ENCODE measurements around the gene NKAIN4.
A peak's percentile ranks its signal among the peaks of the same experiment; 100 is the strongest.

NKAIN4 gene

DNA sequence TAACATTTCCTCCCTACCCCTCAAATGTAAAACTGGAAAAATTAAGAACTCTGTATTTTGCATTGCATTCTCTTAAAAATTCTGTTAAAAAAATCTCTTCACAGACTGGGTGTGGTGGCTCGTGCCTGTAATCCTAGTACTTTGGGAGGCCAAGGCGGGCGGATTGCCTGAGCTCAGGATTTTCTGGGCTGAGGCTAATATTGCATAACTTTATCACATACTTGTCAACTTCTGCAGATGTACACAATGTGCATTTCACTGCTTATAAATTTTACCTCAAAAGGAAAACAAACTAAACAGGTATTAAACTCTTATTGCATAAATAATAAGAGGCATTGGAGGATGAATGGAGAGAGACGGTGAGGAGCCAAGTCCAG is 59.5 kb downstream of the NKAIN4 start:
- ChIA-PET CTCF (interaction anchor here (1.1 kb wide), 1 partner anchor 220 kb away, joined by 5 read pairs; no protein-coding TSS in a partner anchor), POLR2A (ENCODE audit: low non-redundant PET) (interaction anchor here (0.5 kb wide), 1 partner anchor 26 kb away, joined by 4 read pairs; no protein-coding TSS in a partner anchor)
- DNase-seq (ENCODE audit: low spot score) = no peak
- TF ChIP-seq, protein P1, sequence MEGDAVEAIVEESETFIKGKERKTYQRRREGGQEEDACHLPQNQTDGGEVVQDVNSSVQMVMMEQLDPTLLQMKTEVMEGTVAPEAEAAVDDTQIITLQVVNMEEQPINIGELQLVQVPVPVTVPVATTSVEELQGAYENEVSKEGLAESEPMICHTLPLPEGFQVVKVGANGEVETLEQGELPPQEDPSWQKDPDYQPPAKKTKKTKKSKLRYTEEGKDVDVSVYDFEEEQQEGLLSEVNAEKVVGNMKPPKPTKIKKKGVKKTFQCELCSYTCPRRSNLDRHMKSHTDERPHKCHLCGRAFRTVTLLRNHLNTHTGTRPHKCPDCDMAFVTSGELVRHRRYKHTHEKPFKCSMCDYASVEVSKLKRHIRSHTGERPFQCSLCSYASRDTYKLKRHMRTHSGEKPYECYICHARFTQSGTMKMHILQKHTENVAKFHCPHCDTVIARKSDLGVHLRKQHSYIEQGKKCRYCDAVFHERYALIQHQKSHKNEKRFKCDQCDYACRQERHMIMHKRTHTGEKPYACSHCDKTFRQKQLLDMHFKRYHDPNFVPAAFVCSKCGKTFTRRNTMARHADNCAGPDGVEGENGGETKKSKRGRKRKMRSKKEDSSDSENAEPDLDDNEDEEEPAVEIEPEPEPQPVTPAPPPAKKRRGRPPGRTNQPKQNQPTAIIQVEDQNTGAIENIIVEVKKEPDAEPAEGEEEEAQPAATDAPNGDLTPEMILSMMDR (conservative IDR thresholded peaks at IDR 0.05; ENCODE audit: low read depth) = no peak
- no peak overlapping the region for H3K27ac ChIP-seq

DNA sequence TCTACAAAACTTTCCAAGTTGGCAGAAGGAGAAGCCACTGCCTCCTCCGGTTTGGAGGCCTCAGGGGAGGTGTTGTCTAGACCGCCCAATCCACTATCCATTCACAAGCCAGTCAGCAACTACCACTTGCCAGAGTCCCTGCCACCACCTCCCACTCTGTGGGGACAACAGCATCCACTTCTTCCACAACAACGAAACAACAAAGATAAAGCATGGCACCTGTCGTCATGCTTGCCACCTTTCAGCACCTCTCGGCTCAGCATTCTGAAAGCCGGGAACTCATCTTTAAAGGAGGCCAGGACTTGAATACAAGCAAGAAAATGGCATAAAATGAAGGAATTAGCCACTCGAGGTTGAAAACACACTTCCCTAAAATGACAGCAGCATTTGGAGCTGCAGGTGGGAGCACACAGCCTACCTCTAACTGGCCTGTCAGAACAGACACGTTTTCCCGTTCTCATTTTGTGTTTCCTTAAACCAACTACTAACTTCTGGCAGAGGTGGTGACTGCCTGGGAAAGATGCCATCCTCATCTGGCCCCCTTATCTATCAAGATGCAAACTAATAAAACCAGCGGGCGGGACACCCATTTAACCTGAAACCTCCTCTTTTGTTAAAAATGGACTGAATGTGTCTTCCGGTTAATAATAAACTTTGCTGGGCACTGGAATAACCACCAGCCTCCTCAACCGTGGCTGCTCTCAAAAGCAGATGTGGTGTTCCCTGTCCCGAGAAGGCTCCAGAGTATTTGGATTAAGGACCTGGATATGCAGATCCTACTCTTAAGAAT is 60.1 kb downstream of the NKAIN4 start:
- DNase-seq (ENCODE audit: low spot score) = no peak
- TF ChIP-seq, protein P1 (conservative IDR thresholded peaks at IDR 0.05; ENCODE audit: low read depth) = no peak
- ChIA-PET POLR2A (ENCODE audit: low non-redundant PET) (interaction anchor here (0.5 kb wide), 1 partner anchor 26 kb away, joined by 4 read pairs; no protein-coding TSS in a partner anchor), CTCF (interaction anchor here (0.6 to 2.1 kb wide), 4 partner anchors 11 to 219 kb away, joined by 3 to 13 read pairs (median 4); no protein-coding TSS in a partner anchor)
- H3K27ac ChIP-seq = no peak overlapping the region

DNA sequence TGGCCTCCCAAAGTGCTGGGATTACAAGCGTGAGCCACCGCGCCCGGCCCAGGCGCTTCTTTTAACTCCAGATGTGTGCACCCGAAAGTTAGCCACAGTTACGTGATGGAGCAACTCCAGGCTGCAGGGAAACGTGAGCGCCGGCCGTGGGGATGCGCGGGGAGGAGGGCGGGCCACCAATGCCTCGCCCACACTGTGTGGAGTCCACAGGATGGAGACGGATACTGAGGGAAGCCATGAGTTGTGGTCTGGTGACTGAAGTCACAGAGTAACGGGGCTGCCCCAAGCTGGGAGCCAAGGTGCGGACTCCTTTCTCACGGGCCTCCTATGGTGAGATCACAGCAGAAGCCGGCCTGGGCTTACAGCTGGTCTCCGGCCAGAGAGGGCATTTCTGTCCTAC is 61.5 kb downstream of the NKAIN4 start:
- H3K27ac ChIP-seq = no peak overlapping the region
- TF ChIP-seq, protein P1 (conservative IDR thresholded peaks at IDR 0.05; ENCODE audit: low read depth) = no peak
- POLR2A ChIA-PET (ENCODE audit: low non-redundant PET) = no interaction called here
- CTCF ChIA-PET = interaction anchor here (0.7 to 2.1 kb wide), 5 partner anchors 9 to 31 kb away, joined by 3 to 13 read pairs (median 3); no protein-coding TSS in a partner anchor
- no peak for DNase-seq (ENCODE audit: low spot score)

DNA sequence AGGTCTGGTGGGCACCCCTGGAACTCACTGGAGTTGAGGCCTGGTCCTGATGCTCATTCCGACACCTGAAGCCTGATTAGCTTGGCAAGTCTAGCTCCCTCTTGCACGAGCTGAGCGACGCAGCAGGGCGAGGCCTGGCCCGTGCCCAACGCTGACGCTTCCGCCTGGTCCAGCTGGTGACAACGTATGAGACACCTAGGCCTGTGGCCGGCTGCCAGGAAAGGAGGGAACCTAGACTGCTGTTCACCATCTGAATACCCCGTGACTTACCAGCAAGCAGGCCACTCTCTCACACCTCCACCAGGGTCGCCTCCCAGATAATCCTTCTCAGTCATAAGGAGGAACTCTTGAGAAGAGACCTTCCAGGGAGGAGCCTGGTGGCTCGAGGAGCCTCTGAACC is 62.9 kb downstream of the NKAIN4 start:
- peak; percentile 96 for DNase-seq (ENCODE audit: low spot score)
- POLR2A ChIA-PET (ENCODE audit: low non-redundant PET) = interaction anchor here (0.6 kb wide), 1 partner anchor 12 kb away, joined by 3 read pairs; no protein-coding TSS in a partner anchor
- TF ChIP-seq, protein P1 (conservative IDR thresholded peaks at IDR 0.05; ENCODE audit: low read depth) = no peak
- CTCF ChIA-PET = interaction anchor here (0.6 to 1.5 kb wide), 5 partner anchors 8 to 953 kb away, joined by 3 to 12 read pairs (median 3); partner anchors contain the start of gene OSBPL2
- H3K27ac ChIP-seq = peak overlapping the region; percentile 42

DNA sequence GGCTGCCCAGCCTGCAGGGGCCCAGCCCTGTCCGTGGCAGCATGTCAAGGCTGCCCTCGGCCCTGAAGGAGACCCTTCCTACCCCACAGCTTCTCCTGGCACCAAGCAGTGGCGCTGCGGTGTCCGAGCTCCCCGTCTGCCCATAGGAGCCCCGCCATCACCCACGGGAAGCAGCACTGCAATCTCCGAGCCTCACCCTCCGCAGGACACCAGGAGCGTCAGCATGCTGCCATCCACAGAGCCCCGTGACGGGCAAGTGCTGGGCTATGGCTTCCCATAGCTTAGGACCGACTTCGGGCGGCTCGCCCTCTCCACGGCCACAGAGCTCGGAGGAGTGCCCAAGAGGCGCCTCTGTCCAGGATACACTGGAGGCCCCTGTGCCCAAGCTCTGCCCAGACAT is 63.4 kb downstream of the NKAIN4 start:
- CTCF ChIA-PET = interaction anchor here (0.6 to 1.8 kb wide), 8 partner anchors 8 to 875 kb away, joined by 3 to 12 read pairs (median 4); no protein-coding TSS in a partner anchor
- TF ChIP-seq, protein P1 (conservative IDR thresholded peaks at IDR 0.05; ENCODE audit: low read depth) = no peak
- DNase-seq (ENCODE audit: low spot score) = no peak
- H3K27ac ChIP-seq = peak overlapping the region; percentile 42
- POLR2A ChIA-PET (ENCODE audit: low non-redundant PET) = interaction anchor here (0.6 kb wide), 1 partner anchor 39 kb away, joined by 4 read pairs; no protein-coding TSS in a partner anchor
